IPS-NIHi11 (cell line): ENCODE measurements around the gene HSPG2.
A peak's percentile ranks its signal among the peaks of the same experiment; 100 is the strongest.
"Not testable (repeated sequence)": the region's sequence is repeated elsewhere in the genome, so short reads cannot be mapped to it uniquely, and the experiment has no call there.

Experiments
- DNase-seq: peaks from one replicate; pipeline ENCODE4 v3.0.0; 2012; ENCODE audit warnings: mixed read lengths, low spot score

Gene HSPG2

DNA sequence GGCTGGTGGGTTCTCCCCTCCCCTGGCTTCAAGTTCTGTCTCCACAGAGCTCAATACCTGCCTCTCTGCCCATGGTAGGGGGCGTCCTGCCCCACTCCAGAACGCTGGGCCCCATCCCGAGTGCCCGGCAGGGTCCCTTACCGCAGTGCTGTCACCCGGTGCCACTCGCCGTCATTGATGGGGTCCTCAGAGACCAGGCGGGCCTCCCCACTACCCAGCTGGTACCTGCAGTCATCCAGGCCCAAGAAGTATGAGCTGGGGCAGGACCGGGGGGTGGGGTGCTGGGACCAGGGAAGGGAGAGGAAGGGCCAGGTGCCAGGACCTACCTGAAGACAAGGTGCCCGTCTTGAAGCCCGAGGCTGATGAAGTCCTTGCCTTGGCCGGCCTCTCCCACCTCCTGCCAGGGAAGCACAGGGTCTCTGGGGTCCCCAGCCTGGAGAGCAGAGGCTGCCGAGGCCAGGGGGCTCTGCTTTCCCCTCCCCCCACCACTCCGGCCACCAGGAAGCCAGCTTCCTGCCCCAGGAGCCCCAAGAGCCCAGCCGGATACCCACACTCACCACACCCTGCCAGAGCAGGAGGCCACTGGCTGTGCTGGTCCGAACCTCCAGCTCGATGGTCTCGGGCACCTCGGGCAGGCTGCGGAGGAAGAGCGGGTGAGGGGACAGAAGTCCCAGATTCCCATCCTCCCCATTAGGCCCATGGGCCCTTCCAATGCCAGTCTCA is 113.0 kb downstream of the HSPG2 start:
- DNase-seq: no peak

DNA sequence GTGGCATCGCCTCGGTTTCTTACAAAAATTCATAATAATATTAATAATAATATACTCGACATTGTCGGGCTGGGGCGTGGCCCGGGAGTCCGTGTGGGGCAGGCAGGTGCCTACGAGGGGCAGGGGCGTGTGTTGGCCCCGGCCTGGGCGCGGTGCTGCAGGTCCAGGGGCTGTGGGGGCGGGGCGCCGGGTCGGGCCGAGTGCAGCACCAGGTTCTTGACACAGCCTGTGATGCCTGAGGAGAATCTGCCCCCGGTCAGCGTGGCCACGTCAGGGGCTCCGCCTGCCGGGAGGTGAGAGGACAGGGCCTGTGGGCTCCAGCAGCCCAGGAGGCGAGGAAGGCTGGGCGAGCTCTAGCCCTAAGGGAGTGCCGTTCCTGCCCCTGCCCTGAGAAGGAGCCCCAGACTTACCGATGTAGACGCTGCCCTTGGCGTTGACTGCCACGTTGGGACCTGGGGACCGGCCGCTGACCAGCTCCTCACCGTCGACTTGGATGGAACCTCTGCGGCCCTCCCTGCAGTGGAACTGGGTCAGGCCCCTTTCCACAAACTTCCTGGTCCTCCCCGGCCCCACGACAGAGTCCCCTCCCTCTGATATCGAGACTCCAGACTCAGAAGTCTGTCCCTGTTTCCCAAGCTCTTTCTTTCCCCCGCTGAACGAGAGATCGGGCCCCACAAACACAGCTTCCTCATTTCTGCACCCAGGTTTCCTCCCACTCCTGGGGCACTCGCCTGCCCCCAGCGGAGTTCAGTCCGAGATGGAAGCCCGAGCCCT is 113.7 kb downstream of the HSPG2 start:
- DNase-seq: no peak

DNA sequence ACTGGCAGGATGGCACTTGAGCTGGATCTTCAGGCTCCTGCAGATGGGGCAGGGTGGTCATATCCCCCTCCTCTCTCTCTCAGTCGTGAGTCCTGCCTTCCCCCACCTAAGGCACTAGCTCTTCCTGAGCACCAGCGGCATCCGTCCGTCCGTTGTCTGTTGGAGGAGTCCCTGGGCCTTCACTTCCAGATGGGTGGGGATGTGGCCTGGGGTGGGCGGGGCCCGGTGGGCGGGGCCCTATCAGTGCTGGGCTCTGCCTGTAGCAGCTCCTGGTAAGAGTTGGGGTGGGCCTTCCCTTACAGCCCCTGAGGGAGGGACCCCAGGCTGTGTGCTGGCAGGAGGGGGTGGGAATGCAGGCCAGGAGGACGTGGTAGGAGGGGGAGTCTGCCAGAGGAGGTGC is 114.8 kb downstream of the HSPG2 start:
- peak; percentile 93 for DNase-seq

DNA sequence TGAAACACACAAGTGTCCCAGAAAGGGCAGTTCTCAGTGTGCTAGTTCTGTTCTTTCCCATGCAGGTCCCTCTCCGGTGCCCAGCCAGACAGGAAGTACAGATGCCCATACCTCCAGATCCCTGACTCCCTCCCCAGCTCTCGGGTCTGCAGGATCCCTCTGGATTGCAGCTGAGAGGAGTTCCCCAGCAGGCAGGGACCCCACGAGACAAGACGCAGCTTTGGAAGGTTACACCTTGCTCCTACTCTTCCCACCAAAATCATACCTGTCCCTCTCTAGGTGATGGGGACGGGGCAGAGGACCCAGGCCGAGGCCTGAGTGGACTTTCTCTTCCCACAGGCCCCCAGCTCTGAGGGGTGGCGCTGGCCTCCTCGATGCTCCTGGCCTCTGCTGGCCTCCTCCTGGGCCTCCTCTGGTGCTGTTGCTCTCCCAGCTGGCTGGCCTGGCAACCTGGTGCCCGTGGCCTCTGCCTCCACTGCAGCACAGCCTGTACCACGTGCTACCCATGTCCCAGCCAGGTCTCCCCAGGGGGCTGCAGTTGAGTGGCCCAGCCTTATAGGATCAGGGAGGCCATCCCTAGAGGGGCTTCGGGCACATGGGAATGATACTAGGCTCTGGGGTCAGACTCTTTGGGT is 115.6 kb downstream of the HSPG2 start:
- DNase-seq: peak; percentile 5

DNA sequence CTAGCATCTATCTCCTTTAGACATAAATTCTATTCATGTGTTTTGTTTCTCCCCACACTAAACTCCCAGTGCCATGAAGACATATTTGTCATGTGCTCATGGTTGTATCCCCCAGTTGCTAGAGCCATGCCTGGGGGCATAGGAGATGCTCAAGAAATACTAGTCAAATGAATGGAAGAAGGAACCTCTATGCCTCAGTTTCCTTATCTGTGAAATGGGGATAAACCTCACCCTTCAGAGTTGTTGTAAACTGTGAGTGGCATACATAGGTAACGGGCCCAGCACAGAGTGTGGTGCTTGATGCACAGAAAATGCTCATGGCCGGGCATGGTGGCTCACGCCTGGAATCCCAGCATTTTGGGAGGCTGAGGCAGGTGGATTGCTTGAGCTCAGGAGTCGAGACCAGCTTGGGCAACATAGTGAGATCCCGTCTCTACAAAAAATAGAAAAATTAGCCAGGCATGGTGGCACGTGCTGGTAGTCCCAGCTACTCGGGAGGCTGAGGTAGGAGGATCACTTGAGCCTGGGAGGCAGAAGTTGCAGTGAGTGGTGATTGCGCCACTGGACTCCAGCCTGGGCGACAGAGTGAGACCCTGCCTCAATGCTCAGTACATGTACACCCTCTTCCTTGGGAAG is 116.4 kb downstream of the HSPG2 start:
- peak; percentile 1 for DNase-seq

DNA sequence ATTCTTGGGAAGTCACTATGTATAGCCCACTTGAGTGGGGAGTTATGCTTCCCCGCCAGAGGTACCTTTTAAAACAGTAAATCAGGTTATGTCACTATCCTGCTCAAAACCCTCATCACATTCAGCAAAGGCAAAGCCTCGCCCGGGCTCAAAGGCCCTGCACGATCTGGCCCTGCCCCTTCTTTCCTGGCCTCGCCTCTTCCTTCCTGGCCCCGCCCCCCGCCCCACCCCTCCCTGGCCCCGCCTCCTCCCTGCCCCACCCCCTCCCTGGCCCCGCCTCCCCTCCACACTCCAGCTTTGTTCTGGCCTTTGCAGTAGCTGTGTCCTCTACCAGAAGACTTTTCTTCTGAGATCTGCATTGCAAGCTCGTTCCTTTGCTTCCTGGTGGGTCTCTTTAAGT is 118.5 kb downstream of the HSPG2 start:
- peak; percentile 97 for DNase-seq

DNA sequence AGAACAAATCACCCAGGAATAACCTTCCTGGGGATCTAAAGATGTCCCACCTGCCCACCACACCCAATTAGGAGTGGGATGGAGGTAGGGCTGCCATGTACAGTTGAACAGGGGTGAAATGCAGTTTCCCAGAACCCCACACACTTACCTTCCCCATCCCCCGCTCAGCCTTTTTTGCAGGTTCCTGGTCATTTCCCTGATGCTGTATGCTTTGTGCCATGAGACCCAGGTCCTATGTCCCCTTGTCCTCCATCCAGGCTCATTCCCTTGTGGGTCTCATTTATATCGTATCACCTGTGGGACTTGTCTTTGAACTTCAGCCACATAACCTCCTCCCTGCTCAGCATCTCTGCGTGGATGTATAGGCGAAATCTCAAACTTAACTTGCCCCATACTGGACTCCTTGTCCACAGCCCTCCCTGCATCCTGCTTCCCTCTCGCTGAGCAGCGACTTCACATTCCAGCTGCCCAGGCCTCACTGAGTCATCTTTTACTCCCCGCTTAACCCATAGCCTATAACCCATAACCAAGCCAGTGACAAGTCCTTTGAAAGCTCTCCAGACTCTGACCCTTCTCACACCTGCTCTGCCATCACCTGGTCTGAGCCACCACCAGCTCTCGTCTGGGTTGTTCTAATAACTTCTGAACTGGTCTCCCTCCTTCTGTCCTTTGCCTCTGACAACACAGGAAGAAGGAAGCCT is 120.4 kb downstream of the HSPG2 start:
- peak; percentile 3 for DNase-seq

DNA sequence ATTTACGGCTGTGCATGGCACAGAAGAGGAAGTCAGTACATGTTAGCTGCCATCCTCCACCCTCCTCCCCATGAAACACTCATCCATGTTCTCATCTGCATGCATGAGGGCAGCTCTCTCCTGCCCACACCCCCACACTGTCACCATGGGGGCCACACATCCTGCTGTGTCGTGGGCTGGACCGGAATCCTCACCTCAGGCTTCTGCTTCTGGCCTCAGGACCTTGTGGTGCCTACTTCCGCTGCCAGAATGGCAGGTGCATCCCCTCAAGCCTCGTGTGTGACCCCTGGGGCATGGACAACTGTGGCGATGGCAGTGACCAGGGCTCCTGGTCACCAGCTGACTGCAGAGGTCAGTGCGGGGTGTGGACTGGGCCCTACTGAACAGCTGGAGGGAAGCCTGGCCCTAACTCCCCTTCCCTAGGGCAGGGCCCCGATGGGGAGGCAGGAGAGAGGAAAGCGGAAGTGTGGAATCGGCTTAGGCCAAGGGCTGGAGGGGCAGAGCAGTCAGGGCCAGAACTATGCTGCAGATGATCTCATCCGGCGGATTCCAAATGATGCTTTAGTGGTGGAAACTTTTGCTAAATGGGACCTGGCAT is 121.3 kb downstream of the HSPG2 start:
- peak; percentile 1 for DNase-seq

DNA sequence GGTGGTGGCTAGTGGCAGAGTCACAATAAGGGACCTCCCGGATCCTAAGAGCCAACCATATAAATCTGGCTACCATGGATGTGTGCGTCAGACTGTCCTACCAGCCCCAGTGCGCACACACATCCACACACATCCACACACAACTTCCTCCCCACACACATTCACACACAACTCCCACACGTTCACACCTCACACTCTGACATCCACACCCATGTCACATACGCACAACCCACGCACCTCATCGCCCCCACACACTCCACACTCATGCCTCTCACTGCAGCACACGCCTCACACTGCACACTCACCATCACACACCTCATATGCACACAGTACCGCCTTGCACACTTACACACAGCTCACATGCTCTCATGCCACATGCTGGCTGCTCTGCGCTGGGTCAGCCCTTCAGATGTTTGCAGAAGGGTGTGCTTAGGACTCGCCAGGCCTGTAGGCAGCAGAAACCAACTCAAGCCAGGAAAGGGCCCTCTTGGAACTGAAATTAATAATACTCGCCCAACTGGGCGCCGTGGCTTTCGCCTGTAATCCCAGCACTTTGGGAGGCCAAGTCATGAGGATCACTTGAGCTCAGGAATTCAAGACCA is 122.0 kb downstream of the HSPG2 start:
- DNase-seq: no peak

DNA sequence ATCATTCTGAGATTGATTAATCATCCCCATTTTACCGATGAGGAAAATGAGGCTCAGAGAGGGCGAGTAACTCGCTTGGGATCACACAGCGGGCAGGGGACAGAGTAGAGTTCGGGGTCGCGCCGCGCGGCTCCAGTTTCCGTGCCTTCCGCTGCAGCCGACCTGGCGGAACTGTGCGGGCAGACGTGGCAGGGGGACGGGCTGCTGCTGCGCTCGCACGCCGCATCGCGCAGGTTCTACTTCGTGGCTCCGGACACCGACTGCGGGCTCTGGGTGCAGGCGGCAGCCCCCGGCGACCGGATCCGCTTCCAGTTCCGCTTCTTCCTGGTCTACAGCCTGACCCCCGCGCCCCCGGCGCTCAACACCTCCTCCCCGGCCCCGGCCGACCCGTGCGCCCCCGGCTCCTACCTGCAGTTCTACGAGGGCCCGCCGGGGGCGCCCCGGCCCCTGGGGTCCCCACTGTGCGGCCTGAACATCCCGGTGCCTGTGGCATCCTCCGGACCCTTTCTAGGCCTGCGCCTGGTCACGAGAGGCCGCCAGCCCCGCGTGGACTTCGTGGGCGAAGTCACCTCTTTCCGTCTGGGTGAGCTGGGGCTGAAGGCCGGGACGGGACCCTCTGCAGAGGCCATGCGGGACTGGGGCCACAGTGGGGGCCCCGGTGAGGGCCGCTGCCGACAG is 122.7 kb downstream of the HSPG2 start:
- peak; percentile 93 for DNase-seq

DNA sequence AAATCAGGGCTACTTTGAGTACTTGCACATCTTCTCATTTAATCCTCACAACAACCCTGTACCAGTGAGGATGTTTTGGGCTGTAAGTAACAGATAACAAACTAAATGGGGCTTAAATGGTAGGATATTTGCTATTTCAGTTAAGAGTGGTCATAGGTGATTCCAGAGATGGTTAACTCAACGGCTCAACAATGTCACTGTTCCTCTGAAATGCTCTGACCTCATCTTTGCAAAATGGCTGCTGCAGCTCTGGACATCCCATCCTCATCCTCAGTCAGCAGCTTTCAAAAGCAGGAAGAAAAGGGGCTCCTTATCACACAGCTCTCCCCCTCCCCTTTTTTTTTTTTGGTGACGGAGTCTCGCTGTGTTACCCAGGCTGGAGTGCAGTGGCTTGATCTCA is 123.6 kb downstream of the HSPG2 start:
- no peak for DNase-seq

DNA sequence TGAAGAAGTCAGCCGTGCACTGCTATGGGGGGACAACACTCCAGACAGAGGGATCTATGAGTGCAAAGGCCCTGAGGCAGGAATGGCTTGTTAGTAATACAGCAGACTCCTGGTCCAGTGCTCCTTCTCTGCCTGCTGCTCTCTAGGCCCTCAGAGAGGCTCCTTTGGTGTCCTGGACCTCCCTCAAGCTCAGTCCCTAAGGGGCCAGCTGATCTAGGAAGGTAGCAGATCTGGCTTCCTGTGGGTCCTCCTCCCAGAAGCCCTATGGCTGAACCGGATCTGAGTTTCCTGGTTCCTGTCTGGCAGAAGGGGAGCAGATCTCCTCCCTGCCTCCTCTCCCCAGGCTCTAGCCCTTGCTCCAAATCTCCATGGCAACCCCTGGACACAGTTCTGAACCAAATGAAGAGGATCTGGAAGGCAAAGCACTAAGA is 125.2 kb downstream of the HSPG2 start, which contains the start of gene LDLRAD2:
TSS of gene LDLRAD2 (plus strand) at position 391 of the 431 bp plus-strand sequence. CDS start 187 bp downstream, outside the sequence.
- DNase-seq: no peak

DNA sequence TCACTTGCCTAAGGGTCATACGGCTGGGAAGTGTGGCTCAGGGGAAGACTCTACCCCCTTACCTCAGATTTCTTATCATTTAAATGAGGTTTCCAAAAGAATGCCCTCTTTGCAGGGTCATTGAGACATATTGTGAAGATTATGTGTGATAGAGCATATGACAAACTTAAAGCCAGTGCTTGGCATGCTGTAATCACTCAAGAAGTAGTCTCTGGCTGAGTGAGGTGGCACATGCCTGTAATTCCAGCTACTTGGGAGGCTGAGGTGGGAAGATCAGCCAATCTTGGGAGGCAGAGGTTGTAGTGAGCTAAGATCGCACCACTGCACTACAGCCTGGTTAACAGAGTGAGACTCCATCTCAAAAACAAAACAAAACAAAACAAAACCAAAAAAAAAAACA is 132.6 kb downstream of the HSPG2 start:
- no peak for DNase-seq

DNA sequence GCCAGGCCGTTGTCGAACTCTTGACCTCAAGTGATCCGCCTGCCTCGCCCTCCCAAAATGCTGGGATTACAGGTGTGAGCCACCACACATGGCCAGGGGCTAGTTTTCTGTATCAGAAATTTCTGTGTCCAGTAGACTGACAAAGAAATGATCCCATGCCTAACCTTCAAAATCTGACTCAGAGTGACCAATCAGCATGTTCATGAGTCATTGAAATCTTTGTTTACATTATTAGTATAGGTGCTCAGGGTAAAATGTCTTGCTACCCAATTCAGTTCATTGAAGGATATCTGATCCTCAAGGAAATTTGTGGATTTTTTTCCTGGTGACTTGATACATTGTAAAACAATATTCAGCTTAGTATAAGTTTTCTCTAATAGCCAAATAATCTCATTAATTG is 136.0 kb downstream of the HSPG2 start:
- DNase-seq: no peak

DNA sequence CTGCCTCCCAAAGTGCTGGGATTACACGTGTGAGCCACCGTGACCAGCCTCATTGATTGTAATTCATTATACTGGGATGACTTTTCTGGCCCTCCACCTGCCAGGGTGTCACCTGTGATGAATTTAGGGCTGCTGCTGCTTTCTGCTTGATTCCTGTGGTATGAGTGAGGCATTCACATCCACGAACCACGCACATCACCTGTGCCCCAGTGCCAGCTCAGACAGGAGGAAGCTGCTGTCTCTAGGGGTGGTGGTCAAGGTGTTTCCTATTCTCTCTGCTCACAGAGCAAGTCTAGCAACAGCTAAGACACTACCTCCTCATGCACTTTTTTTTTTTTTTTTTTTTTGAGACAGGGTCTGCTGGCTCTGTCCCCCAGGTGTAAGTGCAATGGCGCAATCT is 137.4 kb downstream of the HSPG2 start:
- no peak for DNase-seq

DNA sequence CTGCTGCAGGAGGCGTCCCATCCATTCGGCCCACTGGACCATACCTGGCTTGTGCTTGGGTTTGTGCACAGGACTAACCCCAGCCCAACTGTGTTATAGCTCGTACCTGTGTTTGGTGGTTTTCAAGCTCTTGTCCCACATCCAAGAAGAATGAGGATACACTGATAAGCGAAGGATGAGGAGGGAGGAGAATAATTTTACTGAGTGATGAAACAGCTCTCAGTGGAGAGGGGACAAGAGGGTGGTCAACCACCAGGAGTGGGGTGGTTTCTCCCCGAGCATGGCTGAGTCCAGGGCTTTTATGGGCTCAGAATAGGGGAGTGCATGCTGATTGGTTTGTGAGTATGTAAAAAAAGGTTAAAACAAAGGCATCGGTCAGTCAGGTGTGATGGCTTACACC is 142.0 kb downstream of the HSPG2 start:
- DNase-seq: no peak

DNA sequence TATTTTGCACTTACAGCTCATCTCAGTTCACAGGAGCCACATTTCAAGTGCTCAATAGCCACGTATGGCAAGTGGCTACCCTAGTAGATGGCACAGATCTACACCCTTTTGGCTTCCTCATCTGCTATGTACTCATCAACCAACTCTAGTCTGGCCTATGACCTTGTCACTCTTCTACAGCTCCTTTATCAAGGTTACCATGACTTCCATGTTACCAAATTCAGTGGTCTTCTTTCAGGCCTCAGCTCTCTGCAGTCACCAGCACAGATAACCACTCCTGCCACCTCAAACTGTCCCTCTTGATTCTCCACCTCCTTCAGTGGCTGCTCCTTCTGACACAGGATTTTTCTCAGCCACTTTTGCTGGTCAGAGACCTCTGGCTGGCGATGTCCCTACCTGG is 142.5 kb downstream of the HSPG2 start:
- no peak for DNase-seq

DNA sequence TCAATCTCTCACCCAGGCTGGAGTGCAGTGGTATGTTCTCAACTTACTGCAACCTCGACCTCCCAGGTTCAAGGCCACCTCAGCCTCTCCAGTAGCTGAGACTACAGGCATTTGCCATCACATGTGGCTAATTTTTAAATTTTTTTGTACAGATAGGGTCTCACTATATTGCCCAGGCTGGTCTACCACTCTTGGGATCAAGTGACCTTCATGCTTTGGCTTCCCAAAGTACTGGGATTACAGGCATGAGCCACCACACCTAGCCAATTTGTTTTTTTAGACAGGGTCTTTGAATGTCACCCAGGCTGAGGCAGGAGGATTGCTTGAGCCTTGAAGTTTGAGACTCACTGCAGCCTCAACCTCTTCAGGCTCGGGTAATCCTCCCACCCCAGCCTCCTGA is 144.0 kb downstream of the HSPG2 start:
- DNase-seq: no peak

DNA sequence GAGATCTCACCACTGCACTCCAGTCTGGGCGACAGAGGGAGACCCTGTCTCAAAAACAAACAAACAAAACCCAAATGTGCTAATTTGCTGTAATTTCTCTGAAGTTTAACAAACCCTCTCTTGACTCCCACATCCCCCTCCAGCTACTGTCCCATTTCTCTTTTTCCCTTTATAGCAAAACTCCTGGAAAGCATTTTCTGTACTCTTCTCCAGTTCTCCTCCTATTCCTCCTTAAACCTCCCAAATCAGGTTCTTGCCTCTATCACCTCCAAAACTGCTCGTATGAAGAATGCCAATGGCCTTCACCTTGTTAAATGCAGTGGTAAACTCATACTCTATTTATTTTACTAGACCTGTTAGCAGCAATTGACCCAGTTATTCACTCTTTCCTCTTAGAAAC is 150.5 kb downstream of the HSPG2 start:
- no peak for DNase-seq

DNA sequence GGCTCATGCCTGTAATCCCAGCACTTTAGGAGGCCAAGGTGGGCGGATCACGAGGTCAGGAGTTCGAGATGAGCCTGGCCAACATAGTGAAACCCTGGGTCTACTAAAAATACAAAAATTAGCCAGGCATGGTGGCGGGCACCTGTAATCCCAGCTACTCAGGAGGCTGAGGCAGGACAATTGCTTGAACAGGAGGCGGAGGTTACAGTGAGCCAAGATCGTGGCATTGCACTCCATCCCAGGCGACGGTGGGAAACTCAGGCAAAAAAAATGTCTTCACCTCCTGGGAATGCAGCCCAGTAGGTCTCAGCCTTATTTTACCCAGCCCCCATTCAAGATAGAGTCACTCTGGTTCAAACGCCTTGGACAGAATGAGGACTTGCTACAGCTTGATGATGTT is 151.3 kb downstream of the HSPG2 start:
- DNase-seq: not testable (repeated sequence)
